Upper lobe of left lung (tissue), 4 donors: ENCODE results near the gene BMP8B.
A peak's percentile ranks its signal among the peaks of the same experiment; 100 is the strongest.

ENCODE experiments used
- POLR2AphosphoS5 ChIP-seq, 2 donors: sonication (generic); formaldehyde crosslinking; IDR thresholded peaks; one replicate each; pipeline ENCODE4 v1.5.1; 2017; ENCODE audit warnings: antibody characterized with exemption in 2 of 2
- TF ChIP-seq, protein P1 (sequence below), 6 experiments: fragments of 450-650 bp in 4 of 6; fragments of 200-600 bp in 2 of 6; sonication (generic) in 2 of 6; IDR thresholded peaks; one replicate each; pipeline ENCODE4 v1.5.1; 2016 to 2019; ENCODE audit warnings: antibody characterized with exemption in 6 of 6

DNA sequence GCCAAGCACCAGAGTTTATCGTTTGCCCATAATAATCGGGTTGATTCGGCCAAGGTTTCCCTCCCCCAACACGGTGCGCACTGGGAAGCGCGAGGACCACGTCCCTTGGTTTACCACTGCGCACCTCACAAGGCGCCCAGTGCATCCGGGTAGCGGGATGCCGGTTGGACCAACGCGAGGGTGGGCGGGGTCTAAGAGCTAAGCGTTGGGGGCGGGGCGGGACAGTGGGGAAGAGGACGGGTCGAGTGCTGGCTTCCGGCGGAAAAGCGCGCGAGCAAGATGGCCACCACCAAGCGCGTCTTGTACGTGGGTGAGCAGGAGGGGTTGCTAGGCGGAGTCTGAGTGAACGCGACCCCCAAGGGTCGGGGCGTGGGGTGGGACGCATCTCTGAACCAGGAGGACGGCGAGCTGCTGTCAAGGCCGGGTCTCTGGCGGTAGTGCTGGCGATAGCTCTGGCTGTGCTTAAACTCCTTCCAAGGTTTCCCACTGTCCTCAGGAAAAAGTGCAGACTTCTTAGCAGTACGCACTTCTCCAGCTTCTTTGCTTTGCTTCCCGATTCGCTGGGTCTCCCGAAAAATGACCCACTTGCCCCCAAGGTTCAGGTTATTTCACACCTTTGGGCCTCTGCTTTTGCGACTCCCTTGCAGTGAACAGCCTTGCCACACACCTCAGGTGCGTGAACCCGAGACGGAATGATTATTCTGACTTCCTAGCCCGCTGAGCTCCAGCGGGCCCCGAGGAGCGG is 49.9 kb downstream of the BMP8B start, which contains the start of gene PPIE:
- TF ChIP-seq POLR2AphosphoS5 (IDR thresholded peaks at IDR 0.05) = peak; percentile 26 to 67
- TF ChIP-seq, protein P1, sequence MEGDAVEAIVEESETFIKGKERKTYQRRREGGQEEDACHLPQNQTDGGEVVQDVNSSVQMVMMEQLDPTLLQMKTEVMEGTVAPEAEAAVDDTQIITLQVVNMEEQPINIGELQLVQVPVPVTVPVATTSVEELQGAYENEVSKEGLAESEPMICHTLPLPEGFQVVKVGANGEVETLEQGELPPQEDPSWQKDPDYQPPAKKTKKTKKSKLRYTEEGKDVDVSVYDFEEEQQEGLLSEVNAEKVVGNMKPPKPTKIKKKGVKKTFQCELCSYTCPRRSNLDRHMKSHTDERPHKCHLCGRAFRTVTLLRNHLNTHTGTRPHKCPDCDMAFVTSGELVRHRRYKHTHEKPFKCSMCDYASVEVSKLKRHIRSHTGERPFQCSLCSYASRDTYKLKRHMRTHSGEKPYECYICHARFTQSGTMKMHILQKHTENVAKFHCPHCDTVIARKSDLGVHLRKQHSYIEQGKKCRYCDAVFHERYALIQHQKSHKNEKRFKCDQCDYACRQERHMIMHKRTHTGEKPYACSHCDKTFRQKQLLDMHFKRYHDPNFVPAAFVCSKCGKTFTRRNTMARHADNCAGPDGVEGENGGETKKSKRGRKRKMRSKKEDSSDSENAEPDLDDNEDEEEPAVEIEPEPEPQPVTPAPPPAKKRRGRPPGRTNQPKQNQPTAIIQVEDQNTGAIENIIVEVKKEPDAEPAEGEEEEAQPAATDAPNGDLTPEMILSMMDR (IDR thresholded peaks at IDR 0.05) = no peak
